Parathyroid adenoma (tissue), 2 donors: ENCODE data around the gene ZNF799.
A peak's percentile ranks its signal among the peaks of the same experiment; 100 is the strongest.
"Not testable (repeated sequence)": the region's sequence is repeated elsewhere in the genome, so short reads cannot be mapped to it uniquely, and the experiment has no call there.

ENCODE experiments used
- H2AFZ ChIP-seq: fragments of 300-600 bp; sonication (generic); one replicate; pipeline ENCODE4 v1.7.0; 2017; ENCODE audit warnings: antibody characterized with exemption, mild to moderate bottlenecking
- H3K27ac ChIP-seq: fragments of 300-600 bp; sonication (generic); one replicate; pipeline ENCODE4 v1.7.0; 2017
- H3K27me3 ChIP-seq: fragments of 300-600 bp; sonication (generic); one replicate; pipeline ENCODE4 v1.7.0; 2017; ENCODE audit warnings: low read length; ENCODE audit not compliant: control insufficient read depth, insufficient read depth
- H3K36me3 ChIP-seq: fragments of 300-600 bp; sonication (generic); one replicate; pipeline ENCODE4 v1.7.0; 2017; ENCODE audit warnings: low read length; ENCODE audit not compliant: control insufficient read depth, insufficient read depth
- H3K4me1 ChIP-seq: fragments of 300-600 bp; sonication (generic); one replicate; pipeline ENCODE4 v1.7.0; 2017; ENCODE audit warnings: control low read depth
- H3K4me2 ChIP-seq: fragments of 300-600 bp; sonication (generic); one replicate; pipeline ENCODE4 v1.7.0; 2017; ENCODE audit warnings: low read length
- H3K4me3 ChIP-seq: fragments of 300-600 bp; sonication (generic); one replicate; pipeline ENCODE4 v1.7.0; 2017; ENCODE audit warnings: low read depth, low read length
- H3K79me2 ChIP-seq: fragments of 300-600 bp; sonication (generic); one replicate; pipeline ENCODE4 v1.7.0; 2017; ENCODE audit warnings: control low read depth
- H3K9ac ChIP-seq: fragments of 300-600 bp; sonication (generic); one replicate; pipeline ENCODE4 v1.7.0; 2017; ENCODE audit warnings: mild to moderate bottlenecking
- H3K9me3 ChIP-seq: fragments of 300-600 bp; sonication (generic); one replicate; pipeline ENCODE4 v1.7.0; 2017; ENCODE audit warnings: low read length; ENCODE audit not compliant: control insufficient read depth
- CTCF ChIP-seq: fragments of 300-600 bp; sonication (generic); IDR thresholded peaks from one replicate; pipeline ENCODE4 v1.7.0; 2017; ENCODE audit warnings: antibody characterized with exemption, mild to moderate bottlenecking
- donor health status: primary hyperparathyroidism.

ZNF799 gene

GRCh38 chr19:12400633-12401502, at the start of gene ZNF799:
TSS of gene ZNF799 (minus strand) at chr19:12401271. CDS start at chr19:12401070, 201 bp downstream.
- Histone ChIP-seq H3K9ac (peak within 1 kb of the TSS; percentile 84), H3K79me2 (peaks cover 2% of the 10 kb centered on the region), H3K27me3 (no peaks in the 10 kb centered on the region), H3K4me1 (peaks cover 4% of the 10 kb centered on the region), H3K4me3 (peak within 1 kb of the TSS; percentile 67), H3K9me3 (no peaks in the 10 kb centered on the region), H3K4me2 (peak within 1 kb of the TSS; percentile 85), H3K36me3 (no peaks in the 10 kb centered on the region), H3K27ac (peak within 1 kb of the TSS; percentile 94), H2AFZ (peak within 1 kb of the TSS; percentile 98)
- peak; percentile 5 for TF ChIP-seq CTCF

GRCh38 chr19:12450844-12451243, 49.8 kb upstream of the ZNF799 start:
- Histone ChIP-seq H2AFZ (no peak overlapping the region), H3K4me1 (no peaks in the 10 kb centered on the region), H3K4me3 (no peak overlapping the region), H3K79me2 (no peaks in the 10 kb centered on the region), H3K36me3 (no peaks in the 10 kb centered on the region), H3K27me3 (no peaks in the 10 kb centered on the region), H3K4me2 (no peak overlapping the region), H3K9me3 (no peaks in the 10 kb centered on the region), H3K9ac (no peak overlapping the region), H3K27ac (no peak overlapping the region)
- no peak for TF ChIP-seq CTCF

- Histone ChIP-seq H3K9me3 (no peaks in the 10 kb centered on the region), H2AFZ (no peak overlapping the region)
These were observed 47.7 kb upstream of the ZNF799 start for GRCh38 chr19:12448808-12449207.

GRCh38 chr19:12440541-12441316, 39.7 kb upstream of the ZNF799 start, which contains the start of gene ZNF443:
TSS of gene ZNF443 (minus strand) at chr19:12441021. CDS start at chr19:12440914, 107 bp downstream.
- Histone ChIP-seq H3K27me3 (no peaks in the 10 kb centered on the region), H3K9ac (no peak within 1 kb of the TSS), H3K27ac (peak within 1 kb of the TSS; percentile 45), H3K4me1 (no peaks in the 10 kb centered on the region), H3K79me2 (no peaks in the 10 kb centered on the region), H2AFZ (peak within 1 kb of the TSS; percentile 51), H3K36me3 (no peaks in the 10 kb centered on the region), H3K9me3 (no peaks in the 10 kb centered on the region), H3K4me2 (peak within 1 kb of the TSS; percentile 90), H3K4me3 (peak within 1 kb of the TSS; percentile 75)
- no peak for TF ChIP-seq CTCF

More at GRCh38 chr19:12448808-12449207, 47.7 kb upstream of the ZNF799 start:
- H3K27me3 ChIP-seq: no peaks in the 10 kb centered on the region
- no peak overlapping the region for H3K27ac ChIP-seq
- no peaks in the 10 kb centered on the region for H3K4me1 ChIP-seq
- H3K36me3 ChIP-seq: no peaks in the 10 kb centered on the region
- H3K4me3 ChIP-seq: no peak overlapping the region
- H3K9ac ChIP-seq: no peak overlapping the region
- H3K79me2 ChIP-seq: no peaks in the 10 kb centered on the region
- TF ChIP-seq CTCF: no peak
- no peak overlapping the region for H3K4me2 ChIP-seq

DNA sequence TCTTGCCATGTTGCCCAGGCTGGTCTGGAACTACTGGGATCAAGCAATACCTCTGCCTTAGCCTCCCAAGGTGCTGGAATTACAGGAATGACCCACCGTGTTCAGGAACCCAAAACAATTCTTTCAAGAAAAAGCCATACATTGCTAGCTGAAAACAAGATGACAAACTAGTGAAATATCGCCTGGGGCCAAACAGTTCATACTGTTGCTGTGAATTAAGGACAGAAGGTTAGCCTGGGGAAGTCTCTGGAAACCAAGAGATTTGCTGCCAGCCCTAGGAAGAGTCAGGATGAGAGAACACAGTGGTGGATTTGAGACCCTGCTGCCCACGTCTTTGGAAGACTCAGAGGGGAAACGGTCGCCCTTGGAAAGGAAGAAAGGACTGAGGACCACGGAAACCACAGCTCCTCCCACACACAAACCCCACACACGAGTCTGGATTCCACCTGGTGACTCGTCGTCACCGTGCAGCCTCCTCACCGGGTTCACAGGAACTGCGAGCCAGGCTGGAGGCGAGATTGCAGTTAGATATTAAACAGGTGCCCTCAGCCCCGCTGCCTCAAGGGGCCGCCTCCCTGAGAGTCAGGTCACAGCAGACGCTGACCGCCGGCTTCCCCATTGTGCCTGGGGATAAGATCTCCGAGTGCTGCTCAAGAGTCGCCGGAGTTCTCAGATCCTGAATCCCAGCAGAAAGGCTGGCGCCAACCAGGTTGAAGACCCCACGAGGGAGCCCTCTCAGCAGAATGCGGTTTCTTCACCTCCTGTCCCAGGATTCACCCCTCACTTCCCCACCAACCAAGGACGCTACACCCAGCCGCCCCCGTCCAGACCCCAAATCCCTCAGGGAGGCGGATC, 38.8 kb upstream of the ZNF799 start:
- not testable (repeated sequence) for H3K9ac ChIP-seq, H3K27me3 ChIP-seq, H3K4me1 ChIP-seq, H3K36me3 ChIP-seq, H3K9me3 ChIP-seq, H3K79me2 ChIP-seq
- peak overlapping the region; percentile 75 for H3K4me3 ChIP-seq
- peak overlapping the region; percentile 45 for H3K27ac ChIP-seq
- peak overlapping the region; percentile 51 for H2AFZ ChIP-seq
- H3K4me2 ChIP-seq: peak overlapping the region; percentile 90

DNA sequence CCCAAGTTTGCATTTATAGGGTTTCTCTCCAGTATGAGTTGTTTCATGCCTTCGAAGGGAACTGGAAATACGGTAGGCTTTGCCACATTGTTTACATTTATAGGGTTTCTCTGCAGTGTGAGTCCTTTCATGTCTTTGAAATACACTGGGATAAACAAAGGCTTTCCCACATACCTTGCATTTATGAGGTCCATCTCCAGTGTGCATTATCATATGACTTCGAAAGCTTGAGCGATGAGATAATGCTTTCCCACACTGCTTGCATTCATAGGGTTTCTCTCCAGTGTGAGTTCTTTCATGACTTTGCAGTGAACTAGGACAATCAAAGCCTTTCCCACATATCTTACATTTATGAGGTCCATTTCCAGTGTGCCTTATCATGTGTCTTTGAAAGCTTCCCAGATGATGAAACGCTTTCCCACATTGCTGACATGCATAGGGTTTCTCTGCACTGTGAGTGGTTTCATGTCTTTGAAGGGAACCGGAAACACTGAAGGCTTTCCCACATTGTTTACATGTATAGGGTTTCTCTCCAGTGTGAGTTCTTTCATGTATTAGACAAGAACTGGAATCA, 29.7 kb upstream of the ZNF799 start:
- H3K4me2 ChIP-seq, H3K4me3 ChIP-seq, H3K9ac ChIP-seq, H3K27me3 ChIP-seq, H3K79me2 ChIP-seq, H3K27ac ChIP-seq, H2AFZ ChIP-seq, H3K9me3 ChIP-seq, H3K4me1 ChIP-seq, H3K36me3 ChIP-seq: not testable (repeated sequence)
